ENCODE data around the gene RAC3.

RAC3 gene

DNA sequence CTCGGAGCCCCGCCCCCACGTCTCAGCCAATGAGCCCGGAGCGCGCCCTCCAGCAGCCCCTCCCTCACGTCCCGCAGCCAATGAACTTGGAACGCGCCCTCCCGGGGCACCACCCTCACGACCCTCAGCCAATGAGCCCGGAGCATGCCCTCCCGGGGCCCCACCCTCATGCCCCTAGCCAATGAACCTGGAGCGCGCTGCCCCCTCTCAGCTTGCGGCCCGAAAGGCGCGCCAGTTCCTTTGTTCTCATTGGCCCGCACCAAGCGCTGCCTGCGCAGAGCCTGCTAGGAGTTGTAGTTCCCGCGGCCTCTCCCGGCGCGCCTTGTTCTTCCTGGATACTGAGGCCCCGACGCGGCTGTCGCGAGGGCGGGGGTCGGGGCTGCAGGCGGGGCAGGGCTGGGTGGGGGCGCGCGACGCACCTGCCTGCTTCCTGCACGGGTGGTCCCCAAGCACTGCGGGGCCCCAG, 8.5 kb upstream of the RAC3 start, which contains the start of gene LRRC45:
Gene LRRC45, plus strand, starts transcription at position 325 of the 466 bp plus-strand sequence. CDS start 339 bp downstream, outside the sequence.
- TF ChIP-seq, protein P1, sequence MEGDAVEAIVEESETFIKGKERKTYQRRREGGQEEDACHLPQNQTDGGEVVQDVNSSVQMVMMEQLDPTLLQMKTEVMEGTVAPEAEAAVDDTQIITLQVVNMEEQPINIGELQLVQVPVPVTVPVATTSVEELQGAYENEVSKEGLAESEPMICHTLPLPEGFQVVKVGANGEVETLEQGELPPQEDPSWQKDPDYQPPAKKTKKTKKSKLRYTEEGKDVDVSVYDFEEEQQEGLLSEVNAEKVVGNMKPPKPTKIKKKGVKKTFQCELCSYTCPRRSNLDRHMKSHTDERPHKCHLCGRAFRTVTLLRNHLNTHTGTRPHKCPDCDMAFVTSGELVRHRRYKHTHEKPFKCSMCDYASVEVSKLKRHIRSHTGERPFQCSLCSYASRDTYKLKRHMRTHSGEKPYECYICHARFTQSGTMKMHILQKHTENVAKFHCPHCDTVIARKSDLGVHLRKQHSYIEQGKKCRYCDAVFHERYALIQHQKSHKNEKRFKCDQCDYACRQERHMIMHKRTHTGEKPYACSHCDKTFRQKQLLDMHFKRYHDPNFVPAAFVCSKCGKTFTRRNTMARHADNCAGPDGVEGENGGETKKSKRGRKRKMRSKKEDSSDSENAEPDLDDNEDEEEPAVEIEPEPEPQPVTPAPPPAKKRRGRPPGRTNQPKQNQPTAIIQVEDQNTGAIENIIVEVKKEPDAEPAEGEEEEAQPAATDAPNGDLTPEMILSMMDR (IDR thresholded peaks at IDR 0.05; ENCODE audit: extremely low read depth, missing control alignments), result no peak

DNA sequence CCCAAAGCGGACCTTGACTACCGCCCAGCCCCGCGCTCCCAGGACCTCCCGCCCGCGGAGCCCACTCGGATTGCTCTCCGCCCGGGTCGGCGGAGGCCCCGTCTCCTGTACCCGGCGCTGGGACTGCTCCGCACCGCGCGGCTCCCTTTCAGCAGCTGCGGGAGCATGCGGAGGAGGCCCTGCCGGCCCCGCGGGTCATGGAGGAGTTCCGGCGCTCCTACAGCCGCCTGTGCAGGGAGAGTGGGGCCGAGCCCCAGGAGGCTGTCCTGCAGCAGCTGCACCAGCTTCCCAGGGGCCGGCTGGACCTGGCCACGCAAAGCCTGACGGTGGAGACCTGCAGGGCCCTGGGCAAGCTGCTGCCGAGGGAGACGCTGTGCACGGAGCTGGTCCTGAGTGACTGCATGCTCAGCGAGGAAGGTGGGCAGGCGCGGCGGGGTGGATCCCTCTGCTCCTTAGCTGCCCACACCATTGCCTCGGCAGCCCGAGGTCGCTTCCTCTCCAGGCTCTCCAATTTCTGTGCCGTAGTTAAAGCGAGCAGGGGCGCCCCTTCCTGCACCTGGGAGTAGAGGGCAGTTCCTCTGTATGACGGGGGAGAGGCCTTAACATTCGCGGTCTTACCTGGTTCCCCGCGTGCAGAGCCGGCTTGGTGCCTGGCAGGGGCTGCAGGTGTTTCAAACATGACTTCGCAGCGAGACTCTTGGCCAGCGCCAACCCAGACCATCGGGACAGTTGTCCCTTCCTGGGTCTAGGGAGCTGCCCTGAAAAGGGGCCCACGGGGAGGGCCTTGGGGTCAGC, 7.8 kb upstream of the RAC3 start:
- DNase-seq (ENCODE audit: low spot score), result no peak
- TF ChIP-seq, protein P1 (IDR thresholded peaks at IDR 0.05; ENCODE audit: extremely low read depth, missing control alignments), result no peak

More for the DNA sequence above, 8.5 kb upstream of the RAC3 start, which contains the start of gene LRRC45:
- DNase-seq (ENCODE audit: low spot score), result no peak

DNA sequence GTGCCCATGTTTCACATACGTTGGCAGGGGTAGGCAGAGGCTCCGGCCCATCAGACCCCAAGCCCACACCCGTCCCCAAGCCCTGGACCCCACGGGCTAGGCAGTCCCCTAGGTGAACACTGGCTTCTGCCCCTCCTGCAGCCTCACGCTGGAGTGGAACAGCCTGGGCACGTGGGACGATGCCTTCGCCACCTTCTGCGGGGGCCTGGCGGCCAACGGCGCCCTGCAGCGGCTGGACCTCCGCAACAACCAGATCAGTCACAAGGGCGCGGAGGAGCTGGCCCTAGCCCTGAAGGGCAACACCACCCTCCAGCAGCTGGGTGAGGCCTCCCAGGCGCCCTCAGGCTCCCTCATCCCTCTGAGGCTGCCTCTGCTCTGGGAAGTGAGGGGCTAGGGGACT, 6.6 kb upstream of the RAC3 start:
- TF ChIP-seq, protein P1 (IDR thresholded peaks at IDR 0.05; ENCODE audit: extremely low read depth, missing control alignments), result no peak
- DNase-seq (ENCODE audit: low spot score), result no peak

DNA sequence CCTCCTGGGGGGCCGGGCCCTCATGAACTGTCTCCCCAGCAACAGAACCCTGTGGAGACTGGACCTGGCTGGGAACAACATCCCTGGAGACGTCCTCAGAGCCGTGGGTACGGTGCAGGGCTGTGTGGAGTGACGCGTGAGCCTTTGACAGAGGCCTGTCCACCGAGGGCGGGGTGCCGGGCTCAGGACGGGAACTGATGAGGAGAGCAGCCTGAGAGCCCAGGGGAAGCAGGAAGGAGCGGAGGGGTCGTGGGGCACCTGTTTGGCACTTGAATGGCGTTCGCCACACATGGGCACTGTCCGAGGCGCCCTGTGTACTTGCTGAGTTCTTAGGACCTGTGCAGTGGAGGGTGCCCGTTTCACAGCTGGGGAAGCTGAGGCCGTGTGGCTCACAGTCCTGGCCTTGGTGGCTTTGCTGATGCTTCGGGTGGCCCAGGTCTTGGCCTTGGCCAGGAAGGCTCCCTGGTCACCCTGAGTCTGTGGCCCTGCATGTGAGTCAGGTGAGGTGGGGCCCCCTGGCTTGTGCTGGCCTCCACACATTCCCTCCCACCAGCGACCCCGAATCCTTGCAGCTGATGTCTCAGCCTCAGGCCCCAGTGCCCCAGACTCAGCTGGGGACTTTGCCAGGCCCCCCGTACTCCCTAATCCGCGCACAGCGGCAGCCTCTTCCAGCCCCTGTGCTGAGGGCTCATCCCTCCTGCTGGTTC, 5.9 kb upstream of the RAC3 start:
- TF ChIP-seq, protein P1 (IDR thresholded peaks at IDR 0.05; ENCODE audit: extremely low read depth, missing control alignments), result no peak
- DNase-seq (ENCODE audit: low spot score), result no peak

GRCh38 chr17:82028246-82028645, 3.2 kb upstream of the RAC3 start:
- DNase-seq (ENCODE audit: low spot score), result no peak
- TF ChIP-seq, protein P1 (IDR thresholded peaks at IDR 0.05; ENCODE audit: extremely low read depth, missing control alignments), result no peak

DNA sequence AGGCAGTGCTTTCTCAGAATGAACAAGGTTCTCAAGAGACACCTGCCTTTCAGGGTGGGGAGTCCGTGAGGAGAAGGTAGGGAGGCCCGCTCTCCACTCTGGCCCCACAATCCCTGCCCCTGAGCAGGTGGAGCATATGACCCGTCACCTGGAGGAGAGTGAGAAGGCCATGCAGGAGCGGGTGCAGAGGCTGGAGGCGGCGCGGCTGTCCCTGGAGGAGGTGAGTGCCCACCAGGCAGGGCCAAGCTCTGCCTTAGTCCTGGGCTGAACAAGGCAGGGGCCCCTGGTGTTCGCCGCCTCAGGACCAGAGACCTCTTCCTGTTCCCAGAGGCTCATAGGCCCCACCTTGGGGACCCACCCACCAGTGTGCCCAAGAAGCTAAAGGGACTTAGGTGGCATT, 2.5 kb upstream of the RAC3 start:
- TF ChIP-seq, protein P1 (IDR thresholded peaks at IDR 0.05; ENCODE audit: extremely low read depth, missing control alignments), result no peak
- no peak for DNase-seq (ENCODE audit: low spot score)

DNA sequence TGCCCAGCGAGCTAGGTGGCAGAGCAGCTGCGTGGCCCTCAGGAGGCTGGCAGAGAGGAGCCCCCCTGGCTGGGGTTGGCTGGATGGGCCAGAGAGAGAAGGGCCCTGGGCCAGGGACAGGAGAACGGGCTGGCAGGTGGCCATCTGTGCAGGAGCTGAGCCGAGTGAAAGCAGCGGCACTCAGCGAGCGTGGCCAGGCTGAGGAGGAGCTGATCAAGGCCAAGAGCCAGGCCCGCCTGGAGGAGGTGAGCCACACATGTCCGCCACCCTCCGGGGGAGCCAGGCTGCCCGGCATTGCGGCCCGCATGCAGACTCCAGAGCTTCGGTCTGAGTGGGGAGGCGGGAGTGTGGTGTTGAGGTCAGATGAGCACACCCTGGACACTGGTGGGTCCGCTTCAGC, 2.1 kb upstream of the RAC3 start:
- TF ChIP-seq, protein P1 (IDR thresholded peaks at IDR 0.05; ENCODE audit: extremely low read depth, missing control alignments), result no peak
- DNase-seq (ENCODE audit: low spot score), result no peak

Measured in GM20000 (cell line).